Thyroid gland (tissue), 4 donors: ENCODE measurements around the gene WIPI1. TPM values are rescaled to one million over a fixed set of nuclear protein-coding genes. Genes with fewer than 3 reads are reported as not detected.

Experiments used
- DNase-seq, 2 donors: peaks; one replicate each; pipeline ENCODE4 v3.0.0-alpha.2; 2019
- H3K27ac ChIP-seq, 3 donors: fragments of 200-600 bp; sonication (generic); 1 replicate in 2 of 3; 2 replicates in 1 of 3; pipeline ENCODE4 v1.5.1; 2016 to 2019; ENCODE audit warnings: mild to moderate bottlenecking in 1 of 3, moderate library complexity in 1 of 3
- H3K27me3 ChIP-seq: fragments of 200-600 bp; sonication (generic); one replicate; pipeline ENCODE4 v1.5.1; 2019
- H3K36me3 ChIP-seq, 2 donors: fragments of 200-600 bp; sonication (generic); one replicate each; pipeline ENCODE4 v1.5.1; 2016 to 2019
- H3K4me1 ChIP-seq, 2 donors: fragments of 200-600 bp; sonication (generic); one replicate each; pipeline ENCODE4 v1.5.1; 2017 to 2019
- H3K4me3 ChIP-seq, 3 donors: fragments of 200-600 bp; sonication (generic); replicated peaks in 1 of 3; 1 replicate in 2 of 3; 2 replicates in 1 of 3; pipeline ENCODE4 v1.5.1; 2016; ENCODE audit warnings: mild to moderate bottlenecking in 1 of 3
- H3K9me3 ChIP-seq: fragments of 200-600 bp; sonication (generic); one replicate; pipeline ENCODE4 v1.5.1; 2017
- CTCF ChIP-seq, 6 experiments: fragments of 200-600 bp in 3 of 6; fragments of 450-650 bp in 3 of 6; sonication (generic) in 3 of 6; IDR thresholded peaks; one replicate each; pipeline ENCODE4 v1.5.1; 2016 to 2019; ENCODE audit warnings: antibody characterized with exemption in 6 of 6, mild to moderate bottlenecking in 2 of 6, inconsistent platforms in 1 of 6, moderate library complexity in 1 of 6
- POLR2A ChIP-seq, 2 donors: fragments of 450-650 bp; IDR thresholded peaks; one replicate each; pipeline ENCODE4 v1.6.1; 2017; ENCODE audit warnings: antibody characterized with exemption in 2 of 2, mild to moderate bottlenecking in 2 of 2, moderate library complexity in 1 of 2
- WGBS, 2 donors: methylation state at CpG; one replicate each; pipeline ENCODE4 v1.1.5; 2017; 5-methylcytosine and 5-hydroxymethylcytosine counted together
- intact Hi-C: fragments of 100-400 bp; cut with DNase I; formaldehyde crosslinking; loops from one replicate; pipeline ENCODE4 v1.15.1; 2023
- total RNA-seq, 4 donors: library from RNA; depleted of rRNA; stranded (reverse); fragments of >200 nt; gene quantifications; one replicate each; pipeline ENCODE4 v1.2.3, GENCODE V29; 2016

WIPI1 gene
- total RNA-seq, 4 donors from 2014 or later, result 50.0 to 89.8 (median 78.4) TPM

GRCh38 chr17:68484458-68484857, 27.2 kb upstream of the WIPI1 start:
- intact Hi-C loops, result no loop called here
- no peaks in the 10 kb centered on the region for H3K9me3 ChIP-seq
- H3K4me3 ChIP-seq, result no peak overlapping the region
- TF ChIP-seq CTCF (IDR thresholded peaks at IDR 0.05) (no peak), POLR2A (IDR thresholded peaks at IDR 0.05) (no peak)
- no peak for DNase-seq
- no peaks in the 10 kb centered on the region for H3K36me3 ChIP-seq
- H3K4me1 ChIP-seq, result no peaks in the 10 kb centered on the region
- H3K27ac ChIP-seq, result no peak overlapping the region
- 62 to 68% methylated on average over 2 of the region's 2 CpGs for WGBS, 2 donors
- H3K27me3 ChIP-seq, result no peaks in the 10 kb centered on the region

GRCh38 chr17:68482576-68483041, 25.3 kb upstream of the WIPI1 start:
- DNase-seq, result no peak
- Histone ChIP-seq H3K36me3 (no peaks in the 10 kb centered on the region), H3K27ac (no peak overlapping the region), H3K27me3 (no peaks in the 10 kb centered on the region), H3K9me3 (no peaks in the 10 kb centered on the region), H3K4me3 (no peak overlapping the region), H3K4me1 (no peaks in the 10 kb centered on the region)
- WGBS, 2 donors, result 79 to 80% methylated on average over 4 of the region's 4 CpGs
- no peak for TF ChIP-seq POLR2A (IDR thresholded peaks at IDR 0.05)
- no peak for TF ChIP-seq CTCF (IDR thresholded peaks at IDR 0.05)
- intact Hi-C loops, result no loop called here

- no peak for DNase-seq
- H3K4me1 ChIP-seq, result no peaks in the 10 kb centered on the region
- H3K27me3 ChIP-seq, result no peaks in the 10 kb centered on the region
- TF ChIP-seq POLR2A (IDR thresholded peaks at IDR 0.05) (no peak), CTCF (IDR thresholded peaks at IDR 0.05) (no peak)
- intact Hi-C loops, result no loop called here
- no peaks in the 10 kb centered on the region for H3K36me3 ChIP-seq
- no peak overlapping the region for H3K27ac ChIP-seq
- no peak overlapping the region for H3K4me3 ChIP-seq
- WGBS, 2 donors, result 85 to 86% methylated on average over 4 of the region's 4 CpGs
- H3K9me3 ChIP-seq, result no peaks in the 10 kb centered on the region
These were observed 23.6 kb upstream of the WIPI1 start for GRCh38 chr17:68480885-68481284.

GRCh38 chr17:68470961-68471360, 13.7 kb upstream of the WIPI1 start:
- intact Hi-C loops, result no loop called here
- H3K27ac ChIP-seq, result no peak overlapping the region
- WGBS, 2 donors, result 95 to 97% methylated on average over 1 of the region's 1 CpG
- H3K27me3 ChIP-seq, result no peaks in the 10 kb centered on the region
- no peak overlapping the region for H3K4me3 ChIP-seq
- no peaks in the 10 kb centered on the region for H3K9me3 ChIP-seq
- no peak for DNase-seq
- no peaks in the 10 kb centered on the region for H3K4me1 ChIP-seq
- H3K36me3 ChIP-seq, result no peaks in the 10 kb centered on the region
- TF ChIP-seq CTCF (IDR thresholded peaks at IDR 0.05) (no peak), POLR2A (IDR thresholded peaks at IDR 0.05) (no peak)

GRCh38 chr17:68468788-68469187, 11.5 kb upstream of the WIPI1 start:
- Histone ChIP-seq H3K4me1 (no peaks in the 10 kb centered on the region), H3K4me3 (no peak overlapping the region), H3K36me3 (no peaks in the 10 kb centered on the region), H3K9me3 (no peaks in the 10 kb centered on the region), H3K27me3 (no peaks in the 10 kb centered on the region), H3K27ac (no peak overlapping the region)
- 84 to 87% methylated on average over 1 of the region's 1 CpG for WGBS, 2 donors
- DNase-seq, result no peak
- TF ChIP-seq POLR2A (IDR thresholded peaks at IDR 0.05) (no peak), CTCF (IDR thresholded peaks at IDR 0.05) (no peak)
- intact Hi-C loops, result loop anchor here (5.0 kb wide), 1 partner anchor 296 kb away; no protein-coding TSS in a partner anchor
